22Rv1 (cell line): Measurements from ENCODE around the gene PADI4.

Experiments
- H3K27ac ChIP-seq: fragments of 450-650 bp; 2 replicates; pipeline ENCODE4 v1.5.1; 2017
- CTCF ChIP-seq: fragments of 450-650 bp; IDR thresholded peaks from 2 replicates; pipeline ENCODE4 v1.5.1; 2017; ENCODE audit warnings: mild to moderate bottlenecking
- ZFX ChIP-seq: fragments of 450-650 bp; IDR thresholded peaks from 2 replicates; pipeline ENCODE4 v1.6.1; 2017; ENCODE audit warnings: antibody characterized with exemption, borderline replicate concordance

Gene PADI4

GRCh38 chr1:17307946-17308345 is at the start of gene PADI4:
Gene PADI4 (plus strand): TSS chr1:17308197. CDS start chr1:17308223, 26 bp downstream.
- no peak within 1 kb of the TSS for H3K27ac ChIP-seq
- no peak for TF ChIP-seq CTCF
- no peak for TF ChIP-seq ZFX

- no peak for TF ChIP-seq ZFX
- H3K27ac ChIP-seq, result no peak overlapping the region
Observed at GRCh38 chr1:17258758-17259130, 49.3 kb upstream of the PADI4 start.

GRCh38 chr1:17259233-17259873 is 48.6 kb upstream of the PADI4 start:
- no peak for TF ChIP-seq CTCF
- TF ChIP-seq ZFX, result no peak
- no peak overlapping the region for H3K27ac ChIP-seq

GRCh38 chr1:17260264-17260663 is 47.7 kb upstream of the PADI4 start:
- H3K27ac ChIP-seq, result no peak overlapping the region
- TF ChIP-seq ZFX (no peak), CTCF (no peak)

GRCh38 chr1:17260738-17261137 is 47.3 kb upstream of the PADI4 start:
- no peak overlapping the region for H3K27ac ChIP-seq
- TF ChIP-seq ZFX (no peak), CTCF (no peak)

- no peak overlapping the region for H3K27ac ChIP-seq
- TF ChIP-seq CTCF (no peak), ZFX (no peak)
Observed at GRCh38 chr1:17263936-17264335, 44.1 kb upstream of the PADI4 start.

- H3K27ac ChIP-seq, result no peak overlapping the region
- no peak for TF ChIP-seq CTCF
Observed at GRCh38 chr1:17264470-17264869, 43.5 kb upstream of the PADI4 start.

GRCh38 chr1:17265162-17265561 is 42.8 kb upstream of the PADI4 start:
- H3K27ac ChIP-seq, result no peak overlapping the region
- TF ChIP-seq ZFX, result no peak
- no peak for TF ChIP-seq CTCF
